GM19023 (cell line): ENCODE measurements around the gene PDE8A.
"Not testable (repeated sequence)": the region's sequence is repeated elsewhere in the genome, so short reads cannot be mapped to it uniquely, and the experiment has no call there.

ENCODE experiments used
- ATAC-seq: cut with Tn5 transposase; IDR thresholded peaks from one replicate; pipeline ENCODE4 v1.9.1; 2021; ENCODE audit warnings: mild to moderate bottlenecking, moderate library complexity; ENCODE audit not compliant: unreplicated experiment

Gene PDE8A

DNA sequence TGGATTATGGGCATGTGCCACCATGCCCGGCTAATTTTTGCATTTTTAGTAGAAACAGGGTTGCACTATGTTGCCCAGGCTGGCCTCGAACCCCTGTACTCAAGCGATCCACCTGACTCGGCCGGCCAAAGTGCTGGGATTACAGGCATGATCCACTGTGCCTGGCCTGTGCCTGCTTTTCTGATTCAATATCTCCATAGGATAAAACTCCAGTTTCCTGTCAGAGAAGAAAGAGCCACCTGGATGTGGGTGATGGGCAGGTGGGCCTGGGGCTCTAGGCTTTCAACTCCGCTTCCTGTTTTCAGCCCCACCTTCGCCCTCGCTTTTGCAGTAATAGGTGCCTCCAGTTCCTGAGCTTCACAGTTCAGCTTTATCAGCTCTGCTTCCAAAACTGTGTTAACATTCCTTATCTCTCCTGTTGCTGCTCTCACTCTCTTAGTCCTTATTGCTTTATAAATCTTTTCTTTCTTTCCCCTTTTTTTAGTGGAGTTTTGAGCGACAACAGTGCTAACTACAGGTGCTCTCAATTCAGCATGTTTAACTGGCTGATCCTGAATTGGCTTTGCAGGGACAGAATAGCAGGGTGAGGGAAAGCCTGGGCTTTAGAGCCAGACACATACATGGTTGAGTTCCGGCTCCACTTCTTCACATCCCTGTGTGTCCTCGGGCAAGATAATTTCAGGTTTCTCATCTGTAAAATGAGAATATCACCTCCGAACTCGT, 21.1 kb upstream of the PDE8A start:
- ATAC-seq, result no peak

- ATAC-seq, result no peak
Observed at GRCh38 chr15:84961114-84961452, 20.6 kb upstream of the PDE8A start.

- ATAC-seq, result no peak
Observed at GRCh38 chr15:84961707-84962106, 19.9 kb upstream of the PDE8A start.

GRCh38 chr15:84962955-84963354, 18.7 kb upstream of the PDE8A start:
- ATAC-seq, result no peak

- ATAC-seq, result no peak
Observed at GRCh38 chr15:84967380-84967779, 14.3 kb upstream of the PDE8A start.

DNA sequence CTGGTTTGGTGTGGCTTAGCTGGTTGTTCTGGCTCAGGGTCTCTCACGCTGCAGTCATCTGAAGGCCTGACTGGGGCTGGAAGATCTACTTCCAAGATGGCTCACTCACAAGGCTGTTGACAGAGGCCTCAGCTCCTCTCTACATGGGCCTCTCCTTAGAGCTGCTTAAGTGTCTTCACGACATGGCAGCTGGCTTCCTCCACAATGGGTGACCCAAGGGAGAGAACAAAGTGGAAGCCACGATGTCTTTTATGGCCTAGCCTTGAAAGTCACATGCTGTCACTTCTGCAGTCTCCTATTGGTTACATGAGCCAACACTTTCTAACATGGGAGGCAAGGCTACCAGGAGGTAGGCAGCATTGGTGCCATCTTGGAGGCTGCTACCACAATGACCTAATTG, 13.4 kb upstream of the PDE8A start:
- ATAC-seq, result no peak

DNA sequence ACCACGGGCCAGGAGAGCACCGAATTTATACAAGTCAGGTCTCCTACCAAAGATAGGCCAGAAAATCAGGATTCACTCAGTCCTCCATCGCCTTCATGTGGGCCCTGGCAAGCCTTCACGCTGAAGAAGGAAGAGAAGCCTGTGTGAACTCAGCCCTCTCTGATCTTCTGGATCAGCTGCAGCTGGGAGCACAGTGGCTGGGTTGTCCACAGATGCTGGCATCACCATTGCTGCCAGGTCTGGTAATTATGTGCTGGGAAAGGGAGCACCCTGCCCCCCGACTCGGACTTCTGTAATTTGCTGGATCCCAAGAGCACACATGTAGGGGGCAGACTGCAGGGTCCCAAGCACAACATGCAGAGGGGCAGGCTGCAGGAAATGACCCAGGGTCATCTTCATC, 12.4 kb upstream of the PDE8A start:
- no peak for ATAC-seq

DNA sequence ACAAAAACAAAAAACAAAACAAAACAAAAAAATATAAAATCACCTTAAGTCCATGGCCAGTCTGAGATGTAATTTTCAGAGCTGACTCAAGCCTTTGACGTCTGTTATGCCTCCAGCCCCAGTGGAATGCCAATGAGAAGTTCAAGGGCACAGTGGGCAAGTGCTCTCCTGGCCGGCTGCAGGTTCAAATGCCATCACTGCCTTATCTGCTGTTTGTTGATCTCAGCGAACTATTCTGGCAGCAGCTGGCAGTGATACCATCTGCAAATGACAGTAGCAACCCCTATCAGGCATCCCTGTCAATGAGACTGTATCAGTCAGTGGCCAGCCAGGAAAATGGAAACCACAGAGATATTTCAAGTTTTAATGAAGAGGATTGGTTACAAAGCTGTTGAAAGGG, 10.8 kb upstream of the PDE8A start:
- ATAC-seq, result no peak

GRCh38 chr15:84973492-84974460, 7.9 kb upstream of the PDE8A start:
- no peak for ATAC-seq

DNA sequence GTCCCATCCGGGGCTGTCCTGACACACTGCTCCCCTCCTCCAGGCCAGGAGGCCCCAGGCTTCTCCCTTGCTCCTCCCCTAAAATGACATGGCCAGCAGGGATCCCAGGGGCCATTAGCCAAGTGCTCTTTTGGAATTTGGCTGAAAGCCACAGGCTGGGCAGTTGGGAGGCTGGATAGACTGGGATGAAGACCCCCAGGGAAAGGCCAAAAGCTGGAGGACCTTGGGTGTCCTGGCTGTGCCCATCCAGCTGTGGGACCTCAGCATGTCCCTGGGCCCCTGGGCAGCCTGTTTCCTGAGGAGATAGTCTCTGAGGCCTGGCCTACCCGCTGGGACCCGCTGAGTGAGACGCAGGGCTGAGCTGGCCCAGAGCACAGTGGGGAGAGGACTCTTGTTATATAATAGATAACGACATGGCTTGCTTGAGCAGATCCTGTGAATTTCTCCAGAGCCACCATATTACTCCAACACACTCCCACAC, 5.7 kb upstream of the PDE8A start:
- no peak for ATAC-seq

GRCh38 chr15:84976746-84977345, 4.8 kb upstream of the PDE8A start:
- no peak for ATAC-seq

DNA sequence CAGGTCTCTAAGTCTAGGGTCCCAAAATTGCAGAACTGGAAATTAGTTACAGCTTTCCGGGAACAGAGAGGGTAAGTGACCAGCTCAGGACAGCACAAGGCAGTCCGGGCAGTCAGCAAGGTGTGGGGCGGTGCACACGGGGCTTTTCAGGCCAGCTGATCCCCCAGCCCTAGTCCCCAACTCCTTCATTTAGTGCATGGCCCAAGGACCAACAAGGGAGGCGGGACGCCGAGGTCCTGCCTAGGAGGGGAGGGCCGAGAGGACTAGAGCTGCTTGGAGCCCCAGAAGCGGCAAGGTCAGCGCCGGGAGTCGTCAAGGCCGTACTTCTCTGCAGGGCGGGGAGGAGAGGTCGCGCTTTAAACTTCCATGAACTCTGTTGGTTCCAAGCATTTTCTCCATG, 2.0 kb upstream of the PDE8A start:
- ATAC-seq, result no peak

DNA sequence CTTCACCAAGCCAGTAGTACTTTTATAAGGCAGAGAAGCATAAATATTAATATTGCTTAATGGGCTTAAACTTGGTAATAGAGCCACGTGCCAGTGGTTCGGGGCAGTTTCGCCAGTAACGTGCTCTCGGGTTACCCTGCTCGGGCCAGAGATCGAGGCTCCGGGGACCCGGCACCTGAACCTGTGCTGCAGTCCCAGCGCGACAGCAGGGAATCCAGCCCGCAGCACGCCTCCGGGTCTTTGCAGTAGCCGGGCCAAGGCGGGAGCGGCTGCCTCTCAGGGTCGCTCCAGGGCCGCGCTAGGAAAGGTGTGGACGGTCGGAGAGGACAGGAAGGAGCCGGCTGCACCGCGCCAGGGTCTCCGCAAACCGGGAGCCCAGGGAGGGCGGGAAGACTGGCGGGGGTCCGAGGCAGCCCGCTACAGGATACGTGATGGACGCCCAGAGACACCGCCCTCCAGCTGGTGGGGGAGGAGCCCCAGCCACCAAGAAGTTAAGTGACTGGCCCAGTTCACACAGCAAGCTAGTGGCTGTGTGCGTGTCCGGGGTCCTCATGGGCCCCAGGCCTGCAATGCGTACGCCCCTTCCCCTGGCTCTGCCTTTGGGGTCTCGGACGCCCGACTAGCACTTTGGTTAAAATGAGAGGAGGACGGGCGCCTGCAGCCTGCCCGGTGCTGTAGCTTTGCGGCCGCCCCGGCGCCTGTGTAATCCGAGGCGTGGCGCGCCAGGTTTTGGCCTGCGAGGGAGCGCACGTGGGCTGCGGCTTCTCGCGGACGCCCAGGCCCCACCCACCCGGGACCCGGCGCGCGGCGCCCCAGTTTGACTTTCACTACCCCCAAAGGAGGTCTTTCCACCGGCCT, 1.2 kb upstream of the PDE8A start:
- peak; percentile 61 for ATAC-seq

GRCh38 chr15:84981054-84981710, 474 bp upstream of the PDE8A start:
- ATAC-seq, result peak; percentile 68

- no peak for ATAC-seq
Observed at GRCh38 chr15:84982301-84982920, 755 bp downstream of the PDE8A start.

GRCh38 chr15:84983294-84983693, 1.6 kb downstream of the PDE8A start:
- no peak for ATAC-seq

DNA sequence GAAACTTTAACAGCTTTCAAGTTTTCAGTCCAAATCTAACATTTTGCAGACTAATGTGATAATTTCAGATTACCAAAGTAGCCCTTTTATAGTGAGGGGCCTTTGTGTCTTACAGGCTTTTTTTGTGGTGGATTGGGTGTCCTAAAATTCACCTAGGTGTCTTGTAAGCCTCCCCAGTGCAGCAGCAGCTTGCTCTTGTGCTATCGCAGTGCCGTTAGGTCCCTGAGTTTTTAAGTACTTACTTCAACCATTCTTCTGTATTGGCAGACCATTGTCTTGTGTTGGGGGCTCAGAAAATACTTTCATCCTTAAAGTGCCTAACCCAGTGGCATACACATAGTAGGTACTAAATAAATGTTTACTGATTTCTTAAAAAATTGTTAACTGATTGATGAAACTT, 2.1 kb downstream of the PDE8A start:
- ATAC-seq, result no peak

- ATAC-seq, result no peak
Observed at GRCh38 chr15:84985158-84985557, 3.5 kb downstream of the PDE8A start.

DNA sequence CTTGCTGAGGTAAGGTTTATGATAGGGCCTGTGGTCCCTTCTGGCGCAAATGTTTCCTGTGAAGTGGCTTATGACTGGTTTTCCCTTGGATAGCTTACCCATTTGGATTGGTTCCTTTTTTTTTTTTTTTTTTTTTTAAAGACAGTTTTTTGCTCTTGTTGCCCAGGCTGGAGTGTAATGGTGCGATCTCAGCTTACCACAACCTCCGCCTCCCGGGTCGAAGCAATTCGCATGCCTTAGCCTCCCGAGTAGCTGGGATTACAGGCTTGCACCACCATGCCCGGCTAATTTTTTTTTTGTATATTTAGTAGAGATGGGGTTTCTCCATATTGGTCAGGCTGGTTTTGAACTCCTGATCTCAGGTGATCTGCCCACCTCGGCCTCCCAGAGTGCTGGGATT, 5.7 kb downstream of the PDE8A start:
- ATAC-seq, result not testable (repeated sequence)
